HFF-Myc (cell line): ENCODE results near the gene FAM177B.

ENCODE experiments used
- DNase-seq: peaks from one replicate; pipeline ENCODE4 v3.0.0-alpha.2; 2011; ENCODE audit warnings: low read depth; ENCODE audit errors: extremely low read depth
- H3K4me3 ChIP-seq: replicated peaks from 2 replicates; pipeline ENCODE4 v1.5.1; 2011; ENCODE audit warnings: low read depth, mild to moderate bottlenecking, control low read depth, low read length
- TF ChIP-seq, protein P1 (sequence below): IDR thresholded peaks from 2 replicates; pipeline ENCODE4 v1.5.1; 2012; ENCODE audit warnings: mild to moderate bottlenecking, low read depth, low read length, control low read depth; ENCODE audit errors: missing control alignments

The FAM177B gene

DNA sequence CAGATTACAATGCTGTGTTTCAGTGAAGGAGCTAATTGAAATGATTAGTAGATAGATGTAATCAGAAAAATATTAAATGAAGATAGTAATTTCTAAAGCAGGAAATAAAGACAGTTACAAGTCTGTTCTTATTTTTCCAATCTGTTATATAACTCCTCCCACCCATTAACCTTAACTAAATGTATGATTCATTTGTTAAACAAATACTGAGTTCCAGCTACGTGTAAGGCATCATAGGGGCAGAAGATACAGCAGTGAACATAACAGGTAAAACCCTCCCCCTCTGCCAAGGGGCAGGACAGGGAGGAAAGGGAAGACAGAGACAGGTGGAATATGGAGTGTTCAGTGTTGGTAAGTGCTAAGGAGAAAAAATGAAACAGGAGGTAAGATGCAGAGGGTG is at the start of gene FAM177B:
TSS of gene FAM177B (plus strand) at position 231 of the 400 bp plus-strand sequence. CDS start 9,344 bp downstream, outside the sequence.
- DNase-seq: no peak
- H3K4me3 ChIP-seq: no peak within 1 kb of the TSS
- TF ChIP-seq, protein P1, sequence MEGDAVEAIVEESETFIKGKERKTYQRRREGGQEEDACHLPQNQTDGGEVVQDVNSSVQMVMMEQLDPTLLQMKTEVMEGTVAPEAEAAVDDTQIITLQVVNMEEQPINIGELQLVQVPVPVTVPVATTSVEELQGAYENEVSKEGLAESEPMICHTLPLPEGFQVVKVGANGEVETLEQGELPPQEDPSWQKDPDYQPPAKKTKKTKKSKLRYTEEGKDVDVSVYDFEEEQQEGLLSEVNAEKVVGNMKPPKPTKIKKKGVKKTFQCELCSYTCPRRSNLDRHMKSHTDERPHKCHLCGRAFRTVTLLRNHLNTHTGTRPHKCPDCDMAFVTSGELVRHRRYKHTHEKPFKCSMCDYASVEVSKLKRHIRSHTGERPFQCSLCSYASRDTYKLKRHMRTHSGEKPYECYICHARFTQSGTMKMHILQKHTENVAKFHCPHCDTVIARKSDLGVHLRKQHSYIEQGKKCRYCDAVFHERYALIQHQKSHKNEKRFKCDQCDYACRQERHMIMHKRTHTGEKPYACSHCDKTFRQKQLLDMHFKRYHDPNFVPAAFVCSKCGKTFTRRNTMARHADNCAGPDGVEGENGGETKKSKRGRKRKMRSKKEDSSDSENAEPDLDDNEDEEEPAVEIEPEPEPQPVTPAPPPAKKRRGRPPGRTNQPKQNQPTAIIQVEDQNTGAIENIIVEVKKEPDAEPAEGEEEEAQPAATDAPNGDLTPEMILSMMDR: no peak

DNA sequence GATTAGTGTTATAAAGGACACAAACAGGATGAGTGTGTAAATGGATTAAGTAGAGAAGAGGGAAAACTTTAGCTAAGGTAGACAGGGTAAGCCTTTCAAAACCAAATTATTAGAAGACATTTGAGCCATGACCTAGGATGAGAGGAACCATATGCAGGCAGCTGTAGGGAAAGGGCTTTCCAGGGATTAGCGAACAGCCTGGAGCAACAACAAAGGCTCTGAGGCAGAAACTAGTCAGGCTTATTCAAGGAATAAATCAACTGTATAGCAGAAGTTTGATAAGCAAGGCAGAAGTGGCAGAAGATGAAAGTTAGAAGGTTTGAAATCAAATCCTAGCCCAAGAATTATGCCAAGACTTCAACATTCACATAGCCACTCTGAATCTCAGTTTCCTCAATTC is 46.0 kb upstream of the FAM177B start:
- TF ChIP-seq, protein P1: no peak
- no peak overlapping the region for H3K4me3 ChIP-seq
- no peak for DNase-seq

DNA sequence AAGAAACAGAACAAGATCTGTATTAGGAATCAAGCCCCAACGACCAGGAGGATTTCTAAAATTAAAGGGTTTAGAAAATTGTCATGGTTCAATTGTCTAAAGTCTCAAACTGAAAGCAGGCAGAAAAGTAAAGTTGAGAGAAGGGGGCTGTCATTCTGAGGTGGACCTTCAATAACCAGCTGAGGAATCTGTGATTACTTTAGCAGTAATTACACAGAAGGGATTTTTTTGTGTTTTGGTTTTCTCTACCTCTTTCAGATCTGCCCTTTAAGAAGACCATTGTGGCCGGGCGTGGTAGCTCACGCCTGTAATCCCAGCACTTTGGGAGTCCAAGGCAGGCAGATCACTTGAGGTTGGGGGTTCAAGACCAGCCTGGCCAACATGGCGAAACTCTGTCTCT is 42.1 kb upstream of the FAM177B start:
- DNase-seq: no peak
- TF ChIP-seq, protein P1: no peak
- no peak overlapping the region for H3K4me3 ChIP-seq

DNA sequence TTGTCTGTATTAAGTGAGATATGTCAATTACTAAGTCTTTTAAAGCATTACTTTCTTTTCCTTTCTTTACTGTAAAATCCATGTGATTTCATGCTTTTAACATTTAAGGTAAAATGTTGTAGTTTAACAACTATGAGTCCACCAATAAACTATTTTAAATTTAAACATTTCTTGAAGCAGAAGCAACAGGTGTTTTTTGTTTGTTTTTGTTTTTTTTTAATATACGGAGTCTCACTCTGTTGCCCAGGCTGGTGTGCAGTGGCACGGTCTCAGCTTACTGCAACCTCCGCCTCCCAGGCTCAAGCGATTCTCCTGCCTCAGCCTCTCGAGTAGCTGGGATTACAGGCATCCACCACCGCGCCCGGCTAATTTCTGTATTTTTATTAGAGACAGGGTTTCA is 40.3 kb upstream of the FAM177B start:
- H3K4me3 ChIP-seq: no peak overlapping the region
- TF ChIP-seq, protein P1: no peak
- DNase-seq: no peak

DNA sequence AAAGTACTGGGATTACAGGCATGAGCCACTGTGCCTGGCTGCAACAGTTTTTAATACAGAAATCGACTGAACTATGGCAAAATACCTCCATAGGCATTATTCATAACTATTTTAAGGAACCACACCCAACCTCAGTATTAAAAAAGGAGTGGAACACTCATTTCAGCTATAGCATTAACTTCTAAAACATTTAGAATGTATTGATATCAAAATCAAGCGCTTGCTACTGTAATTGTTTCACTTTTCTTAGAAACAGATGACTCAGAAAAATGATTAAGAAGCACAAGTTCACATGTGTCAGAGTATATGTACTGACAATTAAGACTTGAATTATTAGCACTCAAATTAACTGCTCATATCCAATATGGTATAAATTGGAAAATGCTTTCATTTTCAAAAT is 39.8 kb upstream of the FAM177B start:
- TF ChIP-seq, protein P1: no peak
- no peak for DNase-seq

DNA sequence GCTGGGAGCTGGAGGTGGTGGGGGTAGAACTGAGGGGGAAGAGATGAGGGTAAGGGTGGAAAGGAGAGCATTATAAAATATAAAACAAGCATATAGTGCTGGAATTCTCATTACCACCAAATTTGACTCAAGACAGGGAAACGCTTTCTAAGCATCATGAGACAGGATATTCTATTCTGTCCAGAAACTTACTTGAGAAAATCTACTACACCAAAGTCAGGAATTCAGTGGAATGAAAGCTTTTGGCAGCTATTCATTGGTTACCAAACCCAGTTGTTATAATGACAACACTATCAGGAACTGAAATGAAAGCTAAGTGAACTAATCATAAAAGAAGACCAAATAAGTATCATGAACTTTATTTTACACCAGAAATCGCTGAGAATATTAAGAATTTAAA is 39.2 kb upstream of the FAM177B start:
- TF ChIP-seq, protein P1: no peak
- no peak for DNase-seq
- H3K4me3 ChIP-seq: no peak overlapping the region

More for the DNA sequence above, 39.8 kb upstream of the FAM177B start:
- no peak overlapping the region for H3K4me3 ChIP-seq

DNA sequence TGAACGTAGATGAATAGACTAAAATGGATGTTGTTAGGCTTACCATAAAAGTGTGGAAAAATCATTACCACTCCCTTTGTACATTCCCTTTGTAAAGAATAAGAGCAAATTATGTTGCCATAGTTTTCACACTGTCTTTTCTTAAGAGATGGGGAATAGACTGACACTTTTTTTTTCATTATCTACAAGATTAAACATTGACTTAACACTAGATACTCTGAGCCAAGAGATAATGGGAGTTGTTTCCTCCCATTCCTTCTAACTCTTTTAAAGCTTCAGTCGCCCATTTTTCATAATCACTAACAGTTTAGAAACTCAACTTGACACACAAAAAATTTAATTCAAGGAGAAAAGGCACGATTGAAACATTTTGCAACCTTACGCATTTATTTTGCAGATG is 34.8 kb upstream of the FAM177B start:
- no peak for DNase-seq
- TF ChIP-seq, protein P1: no peak

More for the DNA sequence above, 34.8 kb upstream of the FAM177B start:
- H3K4me3 ChIP-seq: no peak overlapping the region
